Forelimb muscle (tissue), 1 donor: ENCODE results near the gene MRGPRG. TPM values are rescaled to one million over a fixed set of nuclear protein-coding genes. Genes with fewer than 3 reads are reported as not detected.

Experiments
- DNase-seq: peaks from one replicate; pipeline ENCODE4 v3.0.0-alpha.2; 2013; ENCODE audit warnings: low read depth
- polyA plus RNA-seq: library from polyadenylated mRNA; unstranded; fragments of 120-200 nt; gene quantifications from one replicate; pipeline ENCODE4 v1.2.1, GENCODE V29; 2013; ENCODE audit not compliant: insufficient read length

MRGPRG gene
- polyA plus RNA-seq, 1 donor = not detected

DNA sequence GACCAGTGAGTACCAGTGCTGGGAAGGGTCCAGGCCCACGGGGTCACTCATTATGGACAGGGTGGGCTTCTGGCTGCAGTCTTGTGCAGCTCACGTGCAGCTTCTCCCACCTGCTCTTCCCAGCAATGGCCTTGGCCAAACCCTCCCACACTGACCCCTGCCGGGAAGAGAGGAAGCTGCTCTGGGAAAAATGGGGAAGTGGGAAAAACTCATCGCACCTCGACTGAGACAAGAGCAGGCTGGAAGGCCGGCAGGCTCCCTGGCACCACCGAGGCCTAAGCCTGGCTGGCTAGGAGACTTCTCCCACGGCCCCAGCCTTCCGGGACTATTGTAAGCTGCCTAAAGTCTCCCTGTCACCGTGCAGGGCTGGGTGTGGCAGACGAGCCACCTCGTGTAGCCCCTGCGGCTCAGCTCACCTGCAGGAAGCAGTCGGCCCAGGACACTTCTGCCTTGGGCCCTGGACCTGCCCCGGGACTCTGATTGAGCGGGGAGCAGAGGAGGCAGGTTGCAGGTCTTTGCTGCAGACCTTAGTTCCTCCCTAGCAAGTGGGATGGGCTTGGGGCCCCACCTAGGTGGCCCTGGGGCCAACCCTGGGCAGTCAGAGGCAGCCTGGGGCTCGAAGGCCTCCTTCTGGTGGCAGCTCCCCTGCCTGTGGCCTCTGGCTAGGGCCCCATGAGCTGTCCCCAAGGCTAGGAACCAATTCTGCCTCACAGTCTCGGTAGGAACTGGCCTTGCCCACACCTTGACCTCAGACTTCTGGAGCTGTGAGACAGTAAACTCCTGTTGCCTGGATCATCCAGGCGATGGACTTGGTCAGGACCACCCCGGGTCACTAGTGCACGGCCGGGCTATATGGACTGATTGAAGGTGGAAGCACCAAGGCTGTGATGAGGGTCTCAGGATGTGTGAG lies 23.1 kb downstream of the MRGPRG start:
- DNase-seq = no peak

DNA sequence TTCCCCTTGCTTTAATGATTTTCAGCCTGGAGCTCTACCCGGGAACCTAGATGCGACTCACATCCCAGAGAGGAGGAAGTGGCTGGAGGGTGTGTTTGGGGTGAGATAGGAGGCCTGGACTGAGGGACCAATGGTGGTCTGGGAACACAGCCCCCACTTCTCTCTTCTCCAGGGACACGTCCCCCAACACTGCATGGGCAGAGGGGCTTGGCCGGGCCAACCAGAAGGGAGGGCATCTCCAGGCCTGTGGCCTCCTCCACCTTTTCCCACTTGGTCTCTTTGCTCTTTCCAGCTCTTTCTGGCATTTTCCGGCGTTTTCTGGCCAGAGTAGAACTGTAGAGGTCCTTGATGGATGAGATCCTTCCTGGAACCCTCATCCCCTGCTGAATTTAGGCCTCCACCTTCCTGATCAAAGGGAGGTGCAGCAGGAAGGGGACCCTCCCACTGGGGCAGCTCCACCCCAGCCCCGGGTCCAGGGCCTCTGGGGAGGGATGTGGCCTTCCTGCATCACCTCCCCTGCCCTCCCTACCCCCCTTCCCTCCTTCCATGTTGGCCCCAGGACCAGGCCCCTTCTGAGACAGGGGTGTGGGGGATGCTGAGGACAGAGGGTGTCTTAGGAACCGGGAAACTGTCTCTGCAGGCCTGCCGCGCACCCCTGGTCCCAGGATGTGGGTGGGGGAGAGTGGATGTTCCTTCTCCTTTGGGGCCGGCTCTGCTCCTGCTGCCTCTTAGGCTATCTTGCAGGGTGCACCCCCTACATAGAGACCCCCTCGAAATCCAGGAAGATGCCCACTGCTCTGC lies 24.4 kb downstream of the MRGPRG start:
- DNase-seq = no peak

DNA sequence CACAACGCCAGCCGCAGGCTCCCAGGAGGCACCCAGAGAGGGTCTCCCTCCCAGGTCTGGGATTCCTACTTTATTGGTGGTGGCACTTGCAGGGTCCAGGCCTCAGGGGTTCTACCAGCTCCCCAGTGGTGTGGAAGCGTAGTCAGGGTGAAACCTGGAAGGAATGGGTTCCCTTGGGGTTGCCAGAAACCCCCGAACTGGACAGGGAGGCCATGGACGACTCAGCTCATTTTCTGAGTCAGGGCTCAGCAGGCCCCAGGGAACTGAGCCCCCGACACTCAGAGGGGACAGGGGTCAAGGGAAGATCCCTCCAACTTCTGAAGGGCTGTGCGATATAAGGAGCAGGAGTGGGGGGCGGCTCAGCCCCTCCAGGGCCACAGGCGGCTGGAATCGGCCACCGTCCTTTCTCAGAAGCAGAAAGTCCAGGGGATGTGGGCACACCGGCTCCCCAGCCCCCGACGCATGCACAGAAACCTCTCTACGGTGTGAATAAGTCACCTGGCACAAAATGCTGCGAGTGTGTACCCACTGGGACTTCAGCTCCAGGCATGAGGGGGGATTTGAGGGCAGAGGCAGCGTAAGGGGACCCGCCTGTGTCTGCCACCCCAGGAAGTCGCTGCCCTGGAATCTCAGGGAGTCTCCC lies 25.1 kb downstream of the MRGPRG start:
- no peak for DNase-seq

DNA sequence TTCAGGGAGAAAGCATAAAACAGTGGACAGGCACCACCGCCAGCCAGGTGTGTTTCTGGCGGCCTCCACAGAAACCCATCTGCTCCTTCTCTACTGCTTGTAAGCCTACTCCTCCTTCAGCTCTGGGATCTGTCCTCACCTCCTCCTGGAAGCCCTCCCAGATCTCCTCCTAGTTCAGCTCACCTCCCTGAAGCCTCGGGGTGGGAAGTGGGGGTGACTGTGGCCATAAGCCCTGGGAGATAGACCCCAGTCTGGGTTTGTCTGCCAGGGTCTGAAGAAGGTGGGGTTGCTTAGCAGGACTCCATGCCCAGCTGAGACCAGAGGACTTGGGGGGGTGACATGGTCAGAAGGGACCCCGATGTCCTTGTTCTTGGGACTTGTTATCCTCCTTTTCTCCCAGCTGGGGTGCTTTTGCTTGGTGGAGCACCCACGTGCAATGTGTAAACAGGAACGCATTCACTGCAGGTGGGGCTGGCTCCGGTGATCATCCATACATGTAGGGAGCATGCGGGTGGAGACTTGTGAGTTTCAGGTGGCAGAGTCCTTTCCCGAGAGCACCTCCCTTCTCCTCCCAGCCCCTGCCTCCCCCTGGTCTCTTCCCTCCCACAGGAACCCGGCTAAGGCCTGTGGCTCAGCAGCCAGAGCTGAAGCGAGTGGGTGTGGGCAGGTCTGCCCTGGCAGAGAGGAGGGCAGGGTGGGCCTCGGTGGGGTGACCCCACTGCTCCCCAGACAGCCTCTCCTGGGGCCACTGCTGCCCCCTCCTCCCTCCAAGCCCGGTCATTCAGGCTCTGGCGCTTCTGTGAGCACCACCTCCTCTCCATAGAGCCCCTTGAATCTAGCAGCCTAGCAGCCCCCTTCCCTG lies 25.9 kb downstream of the MRGPRG start:
- DNase-seq = no peak

DNA sequence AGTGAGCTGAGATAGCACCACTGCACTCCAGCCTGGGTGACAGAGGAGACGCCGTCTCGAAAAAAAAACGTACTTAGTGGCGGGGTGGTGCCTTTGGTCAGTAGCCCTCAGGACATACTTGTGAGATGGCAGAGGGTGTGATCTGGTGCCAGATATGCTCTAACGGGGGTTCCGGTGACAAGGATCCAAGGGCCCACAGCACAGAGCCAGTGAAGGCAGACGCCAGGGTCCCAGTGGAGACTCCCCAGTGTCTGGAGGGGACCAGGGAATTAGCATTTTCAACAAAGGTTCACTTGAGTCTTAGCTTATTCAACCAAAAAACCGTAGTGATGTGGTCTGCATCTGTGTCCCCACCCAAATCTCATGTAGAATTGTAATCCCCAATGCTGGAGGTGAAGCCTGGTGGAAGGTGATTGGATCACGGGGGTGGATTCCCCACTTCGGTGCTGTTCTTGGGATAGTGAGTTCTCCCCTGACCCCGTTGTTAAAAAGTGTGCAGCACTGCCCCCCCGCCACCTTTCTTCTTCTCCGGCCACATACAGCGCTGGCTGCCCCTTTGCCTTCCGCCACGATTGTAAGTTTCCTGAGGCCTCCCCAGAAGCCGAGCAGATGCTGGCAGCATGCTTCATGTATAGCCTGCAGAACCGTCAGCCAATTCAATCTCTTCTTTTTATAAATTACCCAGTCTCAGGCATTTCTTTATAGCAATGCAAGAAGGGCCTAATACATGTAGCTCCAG lies 26.9 kb downstream of the MRGPRG start:
- DNase-seq = no peak

DNA sequence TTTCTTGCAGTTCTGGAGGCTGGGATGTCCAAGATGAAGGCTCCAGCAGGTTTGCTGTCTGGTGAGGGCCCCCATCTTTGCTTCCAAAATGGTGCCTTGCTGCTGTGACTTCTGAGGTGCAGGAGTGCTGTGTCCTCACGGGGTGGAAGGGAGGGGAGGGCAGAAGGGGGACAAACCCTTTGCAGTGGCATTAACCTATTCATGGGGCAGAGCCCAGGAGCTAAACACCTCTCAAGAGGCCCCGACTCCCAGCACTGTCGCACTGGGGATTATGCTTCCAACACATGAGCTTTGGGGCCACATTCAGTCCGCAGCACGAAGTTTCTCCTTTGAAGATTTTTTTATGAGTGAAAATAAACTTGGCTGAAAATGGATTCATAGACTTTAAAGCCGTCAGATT lies 28.0 kb downstream of the MRGPRG start:
- no peak for DNase-seq

DNA sequence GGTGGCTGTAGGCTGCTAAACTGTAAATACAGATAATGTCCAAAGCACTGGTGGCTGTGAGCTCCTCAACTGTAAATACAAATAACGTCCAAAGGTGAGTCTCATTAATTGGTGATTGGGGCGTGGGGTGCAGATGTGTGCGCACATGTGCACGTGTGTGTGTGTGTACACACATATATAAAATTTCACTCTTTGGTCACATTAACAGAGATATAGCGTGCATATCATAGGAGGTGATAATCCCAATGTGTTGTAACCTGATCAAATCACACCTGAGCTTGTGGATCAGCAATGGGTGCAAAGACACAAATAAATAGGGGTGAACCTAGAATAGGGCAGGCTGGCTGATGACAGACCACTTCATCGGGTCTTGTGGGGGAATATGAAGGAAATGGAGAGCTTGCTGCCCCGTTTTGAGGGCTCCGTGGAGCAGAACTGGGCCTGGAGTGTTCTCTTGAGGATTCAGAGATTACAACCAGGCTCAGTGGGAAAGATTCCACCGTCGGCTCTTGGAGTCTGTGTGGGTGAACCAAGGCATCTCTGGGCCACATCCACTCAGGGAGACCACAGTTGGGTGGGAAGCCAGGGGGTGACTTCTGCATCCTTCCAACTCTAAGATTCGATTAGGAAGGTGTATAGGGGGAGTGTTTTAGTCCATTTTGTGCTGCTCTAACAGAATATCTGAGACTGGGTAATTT lies 28.6 kb downstream of the MRGPRG start:
- DNase-seq = no peak

DNA sequence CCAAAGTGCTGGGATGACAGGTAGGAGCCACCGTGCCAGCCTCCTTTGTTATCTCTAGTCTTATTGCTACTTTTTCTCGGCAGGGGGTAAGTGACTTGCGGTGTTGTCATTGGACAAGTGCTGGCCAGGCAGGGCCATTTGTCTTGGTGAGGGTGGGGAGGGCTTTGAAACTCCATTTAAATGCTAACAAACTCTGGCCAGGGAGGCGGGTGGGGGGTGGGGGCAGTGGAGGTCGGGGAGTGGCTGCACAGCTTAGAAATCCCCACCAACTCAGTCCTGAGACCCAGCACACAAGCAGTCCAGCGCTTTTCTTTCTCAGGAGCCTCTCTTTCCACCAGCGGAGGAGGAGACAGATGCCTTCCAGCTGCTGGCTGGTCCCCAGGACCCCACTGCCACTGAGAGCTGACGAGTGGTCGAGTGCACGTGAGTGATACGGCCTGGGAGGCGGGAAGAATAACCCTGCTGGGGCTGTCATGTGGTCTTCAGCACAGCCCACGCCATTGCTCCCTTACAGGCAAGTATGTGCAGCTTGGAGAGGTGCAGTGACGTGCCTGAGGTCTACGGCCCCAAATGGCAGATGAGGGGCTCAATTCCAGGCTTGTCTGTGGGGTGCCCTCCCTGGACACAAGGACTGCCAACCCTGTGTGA lies 29.3 kb downstream of the MRGPRG start:
- DNase-seq = no peak

DNA sequence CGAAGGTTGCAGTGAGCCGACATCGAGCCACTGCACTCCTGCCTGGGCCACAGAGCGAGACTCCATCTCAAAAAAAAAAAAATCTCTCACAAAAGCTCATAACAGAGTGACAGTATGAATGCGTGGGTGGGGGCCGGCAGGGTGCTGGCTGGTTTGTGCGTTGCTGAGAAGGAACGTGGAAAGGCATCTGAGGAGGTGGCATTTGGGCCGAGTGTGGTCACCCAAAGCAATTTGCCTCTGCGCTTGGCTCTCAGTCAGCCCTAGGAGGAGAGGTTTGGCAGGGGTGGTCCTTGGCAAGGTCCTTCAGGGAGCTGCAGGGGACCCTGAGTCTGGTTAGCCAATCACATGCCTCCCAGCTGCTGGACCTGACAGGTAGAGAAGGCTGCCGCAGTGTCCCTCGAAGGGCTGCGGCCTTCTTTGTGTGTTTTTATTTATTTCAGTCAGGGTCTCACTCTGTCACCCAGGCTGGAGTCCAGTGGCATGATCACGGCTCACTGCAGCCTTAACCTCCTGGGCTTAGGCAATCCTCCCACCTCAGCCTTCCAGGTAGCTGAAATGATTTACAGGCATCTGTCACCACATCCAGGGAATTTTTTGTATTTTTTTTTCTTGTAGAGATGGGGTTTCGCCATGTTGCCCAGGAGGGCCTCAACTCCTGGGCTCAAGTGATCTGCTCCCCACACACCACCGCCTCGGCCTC lies 30.0 kb downstream of the MRGPRG start:
- no peak for DNase-seq

DNA sequence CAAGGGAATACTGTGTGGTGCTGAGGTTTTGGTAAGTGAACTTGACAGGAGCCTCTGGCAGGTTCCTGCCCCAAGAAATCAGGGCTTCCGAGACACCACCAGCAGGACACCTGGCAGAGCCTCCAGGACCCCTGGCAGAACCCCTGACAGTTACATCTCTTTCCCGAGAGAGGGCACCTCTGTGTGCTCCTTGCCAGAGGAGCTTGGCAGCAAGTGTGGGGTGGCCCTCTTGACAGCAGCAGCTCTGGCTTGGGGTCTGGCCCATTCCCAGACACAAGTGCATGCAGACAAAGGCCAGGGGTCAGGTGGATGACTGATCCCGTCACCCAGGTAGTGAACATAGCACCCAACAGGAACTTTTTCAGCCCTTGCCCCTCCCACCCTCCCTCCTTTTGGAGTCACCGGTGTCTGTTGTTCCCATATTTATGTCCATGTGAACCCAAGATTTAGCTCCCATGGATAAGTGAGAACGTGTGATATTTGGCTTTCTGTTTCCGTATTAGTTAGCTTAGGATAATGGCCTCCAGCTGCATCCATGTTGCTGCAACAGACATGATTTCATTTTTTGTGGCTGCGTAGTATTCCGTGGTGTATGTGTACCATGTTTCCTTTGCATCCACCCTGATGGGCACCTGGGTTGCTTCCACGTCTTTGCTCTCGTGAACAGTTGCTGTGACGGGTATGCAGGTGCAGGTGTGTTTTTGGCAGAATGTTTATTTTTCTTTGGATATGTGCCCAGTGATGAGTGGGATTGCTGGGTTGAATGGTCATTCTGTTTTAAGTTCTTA lies 32.3 kb downstream of the MRGPRG start:
- DNase-seq = no peak

DNA sequence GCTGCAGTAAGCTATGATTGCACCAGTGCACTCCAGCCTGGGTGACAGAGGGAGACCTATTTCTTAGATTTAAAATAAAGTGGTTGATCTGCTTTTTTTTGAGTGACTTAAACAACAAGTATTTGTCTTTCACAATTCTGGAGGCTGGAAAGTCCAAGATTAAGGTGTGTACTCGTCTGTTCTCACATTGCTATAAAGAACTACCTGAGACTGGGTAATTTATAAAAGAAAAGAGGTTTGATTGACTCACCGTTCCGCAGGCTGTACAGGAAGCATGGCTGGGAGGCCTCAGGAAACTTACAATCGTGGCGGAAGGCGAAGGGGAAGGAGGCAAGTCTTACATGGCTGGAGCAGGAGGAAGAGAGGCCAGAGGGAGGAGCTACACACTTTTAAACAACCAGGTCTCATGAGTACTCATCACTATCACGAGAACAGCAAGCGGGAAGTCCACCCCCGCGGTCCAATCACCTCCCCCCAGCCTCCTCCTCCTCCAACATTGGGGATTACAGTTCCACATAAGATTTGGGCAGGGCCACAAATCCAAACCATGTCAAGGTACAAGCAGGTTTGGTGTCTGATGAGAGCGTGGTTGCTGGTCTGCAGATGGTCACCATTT lies 33.8 kb downstream of the MRGPRG start:
- no peak for DNase-seq

DNA sequence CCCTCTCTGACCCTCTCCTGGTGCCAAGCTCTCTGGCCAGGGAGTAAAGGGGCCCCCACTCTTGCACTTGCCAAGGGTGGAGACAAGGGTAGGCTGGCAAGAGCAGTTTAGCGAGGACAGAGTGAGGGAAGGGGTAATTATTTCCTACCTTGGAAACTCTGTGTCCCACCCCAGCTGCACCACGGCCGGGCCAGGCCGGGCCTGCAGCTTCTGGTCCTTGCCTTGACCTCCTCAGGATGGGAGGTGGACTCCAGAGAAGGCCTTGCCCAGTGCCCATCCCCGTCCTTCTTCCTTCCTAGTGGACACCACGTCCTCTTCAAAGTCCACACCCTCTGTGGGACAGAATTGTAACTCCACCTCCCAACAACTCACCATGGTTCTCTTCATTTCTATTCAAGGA lies 35.1 kb downstream of the MRGPRG start:
- no peak for DNase-seq

DNA sequence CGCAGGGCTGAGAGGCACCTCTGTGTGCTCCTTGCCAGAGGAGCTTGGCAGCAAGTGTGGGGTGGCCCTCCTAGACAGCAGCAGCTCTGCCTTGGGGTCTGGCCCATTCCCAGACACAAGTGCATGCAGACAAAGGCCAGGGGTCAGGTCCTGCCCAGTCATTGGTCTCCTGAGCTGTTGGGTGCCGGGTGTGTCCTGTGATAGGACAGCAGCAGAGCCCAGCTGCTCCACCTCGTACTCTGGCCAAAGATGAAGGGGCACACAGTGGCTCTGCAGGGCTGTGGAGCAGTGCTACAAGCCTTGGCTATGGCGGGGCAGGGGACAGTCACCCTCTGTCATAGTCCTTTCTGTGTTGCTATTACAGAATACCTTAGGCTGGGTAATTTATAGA lies 36.2 kb downstream of the MRGPRG start:
- no peak for DNase-seq

DNA sequence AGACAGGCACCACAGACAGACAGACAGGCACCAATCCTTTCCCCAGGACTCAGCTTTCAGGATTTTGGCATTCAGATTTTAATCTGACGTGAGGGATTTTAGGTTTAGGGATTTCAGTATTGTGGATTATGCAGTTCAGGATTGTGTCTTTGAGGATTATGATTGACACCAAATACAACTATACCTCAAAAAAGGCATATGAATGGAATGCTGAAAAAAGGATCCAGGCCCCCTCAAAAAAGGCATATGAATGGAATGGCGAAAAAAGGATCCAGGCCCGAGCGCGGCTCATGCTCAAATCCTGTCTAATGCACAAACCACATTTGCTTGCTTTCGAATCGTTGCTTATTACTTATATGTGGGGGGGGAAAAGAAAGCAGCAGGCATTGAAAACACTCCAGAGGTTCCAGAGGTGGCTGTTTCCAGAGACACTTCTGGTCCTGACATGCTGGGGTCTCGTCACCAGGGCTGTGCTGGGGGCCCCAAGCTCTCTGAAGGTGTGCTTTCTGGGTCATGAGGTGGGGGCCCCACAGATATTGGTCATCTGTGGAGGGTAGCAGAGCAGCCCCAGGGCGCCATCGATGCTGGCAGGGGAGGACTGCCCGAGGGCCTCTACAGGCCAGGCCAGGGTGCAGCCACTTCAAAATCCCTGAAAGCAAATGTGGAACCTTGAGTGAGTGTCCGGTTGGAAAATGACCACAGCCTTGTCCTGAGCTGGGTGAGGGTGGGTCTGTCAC lies 36.7 kb downstream of the MRGPRG start:
- DNase-seq = no peak

DNA sequence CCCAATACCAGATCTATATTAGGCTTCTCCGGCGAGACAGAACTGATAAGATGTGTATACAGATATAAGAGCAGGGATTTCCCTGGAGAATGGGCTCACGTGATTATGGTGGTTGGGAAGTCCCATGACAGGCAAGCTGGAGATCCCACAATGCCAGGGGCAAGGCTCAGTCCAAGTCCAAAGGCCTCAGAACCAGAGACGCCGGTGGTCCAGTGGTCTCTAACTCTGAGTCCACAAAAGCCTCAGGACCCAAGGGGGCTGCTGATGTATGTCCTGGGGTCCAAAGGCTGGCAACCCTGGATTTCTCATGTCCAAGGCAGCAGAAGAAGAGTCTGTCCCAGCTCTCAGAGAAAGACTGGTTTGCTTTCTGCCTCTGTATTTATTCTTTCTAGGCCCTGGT lies 37.7 kb downstream of the MRGPRG start:
- no peak for DNase-seq

DNA sequence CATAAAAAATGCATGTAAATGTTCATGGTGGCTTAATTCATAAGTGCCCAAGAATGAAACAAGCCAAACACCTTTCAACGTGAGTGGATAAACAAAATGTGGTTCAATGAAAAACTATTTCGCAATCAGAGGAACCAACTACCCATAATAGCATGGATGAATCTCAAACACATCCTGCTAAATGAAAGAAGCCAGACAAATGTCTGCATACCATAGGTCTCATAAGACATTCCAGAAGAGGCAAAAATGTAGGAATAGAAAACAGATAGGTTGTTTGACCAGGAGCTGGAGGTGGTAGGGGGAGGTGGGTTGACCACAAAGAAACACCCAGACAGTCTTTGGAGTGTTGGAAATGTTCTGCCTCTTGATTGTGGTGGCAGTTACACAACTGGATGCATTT lies 40.3 kb downstream of the MRGPRG start:
- DNase-seq = no peak

DNA sequence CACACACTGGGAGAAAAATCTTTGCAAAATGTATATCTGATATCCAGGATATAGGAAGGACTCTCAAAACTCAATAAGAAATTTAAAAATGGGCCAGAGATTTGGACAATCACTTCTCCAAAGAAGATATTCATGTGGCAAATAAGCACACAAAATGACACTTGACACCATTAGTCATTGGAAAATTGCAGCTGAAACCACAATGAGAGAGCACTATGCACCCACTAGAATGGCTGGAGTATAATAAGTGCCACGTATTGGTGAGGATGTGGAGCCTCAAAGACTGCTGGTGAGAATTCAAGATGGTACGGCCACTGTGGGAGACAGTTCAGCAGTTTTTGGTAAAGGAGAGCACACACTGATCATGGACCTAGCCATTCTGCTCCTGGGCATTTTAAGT lies 40.7 kb downstream of the MRGPRG start:
- DNase-seq = no peak
